Measurements from ENCODE around the gene ASNS. TPM values are rescaled to one million over a fixed set of nuclear protein-coding genes. Genes with fewer than 3 reads are reported as not detected.

The ASNS gene

DNA sequence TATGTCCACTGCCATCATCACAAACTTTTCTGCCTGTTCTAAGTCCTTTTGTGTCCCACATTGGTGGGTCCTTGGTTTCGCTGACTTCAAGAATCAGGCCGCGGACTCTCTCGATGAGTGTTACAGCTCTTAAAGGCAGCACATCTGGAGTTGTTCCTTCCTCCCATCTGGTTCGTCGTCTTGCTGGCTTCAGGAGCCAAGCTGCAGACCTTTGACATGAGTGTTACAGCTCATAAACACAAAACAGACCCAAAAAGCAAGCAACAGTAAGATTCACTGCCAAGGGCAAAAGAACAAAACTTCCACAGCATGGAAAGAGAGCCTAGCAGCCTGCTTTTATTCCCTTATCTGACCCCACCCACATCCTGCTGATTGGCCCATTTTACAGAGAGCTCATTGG, 30.2 kb downstream of the ASNS start:
- Histone ChIP-seq H3K4me3 (ENCODE audit: low read length) (no peak overlapping the region), H3K4me1 (ENCODE audit: control insufficient read depth, insufficient read depth, low read length) (no peaks in the 10 kb centered on the region), H3K9ac (ENCODE audit: low read depth, low read length) (no peak overlapping the region), H3K27me3 (ENCODE audit: control insufficient read depth, insufficient read depth, low read length) (peaks cover 19% of the 10 kb centered on the region), H3K4me2 (ENCODE audit: low read length) (no peak overlapping the region), H3K36me3 (ENCODE audit: insufficient read depth, low read length) (no peaks in the 10 kb centered on the region), H3K9me3 (replicated peaks; ENCODE audit: low read length) (no peaks in the 10 kb centered on the region)

DNA sequence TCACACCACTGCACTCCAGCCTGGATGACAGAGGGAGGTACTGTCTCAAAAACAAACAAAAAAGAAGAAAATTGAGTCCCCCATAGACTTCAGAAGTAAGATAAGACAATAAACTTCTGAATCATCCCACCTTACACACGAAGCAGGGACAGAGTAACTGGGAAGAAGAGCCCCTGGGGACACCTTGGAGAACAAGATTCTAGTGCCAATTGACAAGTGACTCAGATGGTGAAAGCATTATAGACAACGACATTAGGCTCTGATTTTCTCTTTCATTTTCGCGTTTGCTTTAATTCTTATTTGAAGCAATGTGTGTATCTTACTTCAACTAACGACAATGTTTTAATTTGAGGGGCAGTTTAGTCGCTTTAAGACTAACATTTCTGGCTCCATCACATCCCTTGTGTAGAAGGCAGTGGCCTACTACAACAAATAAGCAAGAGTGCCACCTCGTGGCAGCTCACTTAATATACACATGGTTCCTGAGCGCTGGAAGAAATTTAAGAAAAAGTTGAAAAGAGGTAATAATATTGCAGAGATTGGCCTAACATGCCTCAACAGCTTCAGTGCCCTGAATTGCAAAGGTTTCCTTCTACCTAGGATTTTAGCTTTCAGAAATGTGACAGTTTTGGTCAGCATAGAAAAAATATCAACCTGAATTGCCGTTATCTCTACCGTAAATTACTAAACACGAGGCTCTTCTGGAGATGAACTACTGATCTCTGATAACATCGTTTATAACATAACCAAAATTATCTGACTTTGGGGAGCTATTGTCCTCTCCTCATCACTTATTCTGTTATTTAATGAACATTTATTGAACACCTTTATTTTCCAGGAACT, 36.7 kb downstream of the ASNS start:
- Histone ChIP-seq H3K27me3 (ENCODE audit: control insufficient read depth, insufficient read depth, low read length) (peaks cover 26% of the 10 kb centered on the region), H3K4me3 (ENCODE audit: low read length) (no peak overlapping the region), H3K4me1 (ENCODE audit: control insufficient read depth, insufficient read depth, low read length) (no peaks in the 10 kb centered on the region), H3K4me2 (ENCODE audit: low read length) (no peak overlapping the region), H3K36me3 (ENCODE audit: insufficient read depth, low read length) (no peaks in the 10 kb centered on the region), H3K9me3 (replicated peaks; ENCODE audit: low read length) (no peaks in the 10 kb centered on the region), H3K9ac (ENCODE audit: low read depth, low read length) (no peak overlapping the region)

DNA sequence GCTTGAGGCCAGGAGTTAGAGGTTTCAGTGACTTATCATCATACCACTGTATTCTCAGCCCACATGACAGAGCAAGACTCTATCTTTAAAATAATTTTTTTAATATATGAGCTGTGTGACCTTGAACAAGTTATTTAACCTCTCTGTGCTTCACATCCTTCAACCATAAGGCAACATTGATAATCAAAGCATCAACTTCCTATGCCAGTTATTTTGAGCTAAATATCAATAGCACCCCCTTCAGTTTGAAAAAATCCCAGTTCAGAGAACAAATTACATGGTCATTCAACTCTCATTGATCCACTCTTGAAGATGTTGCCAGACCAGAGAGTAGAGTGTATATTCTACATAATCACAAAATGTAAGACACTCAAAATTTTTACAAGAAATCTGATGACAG, 53.0 kb downstream of the ASNS start:
- Histone ChIP-seq H3K4me1 (ENCODE audit: control insufficient read depth, insufficient read depth, low read length) (no peaks in the 10 kb centered on the region), H3K9ac (ENCODE audit: low read depth, low read length) (no peak overlapping the region), H3K4me3 (ENCODE audit: low read length) (no peak overlapping the region), H3K27me3 (ENCODE audit: control insufficient read depth, insufficient read depth, low read length) (no peaks in the 10 kb centered on the region), H3K9me3 (replicated peaks; ENCODE audit: low read length) (no peaks in the 10 kb centered on the region), H3K4me2 (ENCODE audit: low read length) (no peak overlapping the region), H3K36me3 (ENCODE audit: insufficient read depth, low read length) (no peaks in the 10 kb centered on the region)

DNA sequence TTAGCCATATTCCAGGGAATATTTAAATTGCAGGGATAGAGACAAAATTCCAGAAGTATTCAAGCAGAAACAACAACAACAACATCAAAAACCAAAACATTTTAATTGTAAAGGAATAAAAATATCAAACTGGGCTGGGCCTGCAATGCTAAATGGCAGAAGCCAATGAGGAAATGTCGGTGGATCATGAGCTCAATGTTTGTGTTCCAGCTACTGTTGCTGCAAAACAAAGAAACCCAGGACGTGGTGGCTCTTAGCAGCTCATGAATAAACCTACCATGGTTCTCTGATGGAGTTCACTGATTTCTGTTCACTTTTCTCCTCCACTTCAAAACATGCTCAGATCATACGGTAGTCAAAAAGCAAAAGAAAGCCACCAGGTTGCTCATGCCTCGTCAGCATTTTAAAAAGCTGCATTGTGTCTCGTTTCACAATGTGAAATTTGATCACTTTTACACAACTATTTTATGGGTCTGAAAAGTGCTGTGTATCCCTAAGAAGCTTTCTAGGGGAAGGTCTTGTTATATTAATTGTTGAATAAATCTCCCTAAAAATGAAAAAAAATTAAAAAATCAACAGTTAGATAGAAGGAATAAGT, 54.0 kb downstream of the ASNS start:
- Histone ChIP-seq H3K27me3 (ENCODE audit: control insufficient read depth, insufficient read depth, low read length) (no peaks in the 10 kb centered on the region), H3K9ac (ENCODE audit: low read depth, low read length) (no peak overlapping the region), H3K36me3 (ENCODE audit: insufficient read depth, low read length) (no peaks in the 10 kb centered on the region), H3K4me3 (ENCODE audit: low read length) (no peak overlapping the region), H3K4me2 (ENCODE audit: low read length) (no peak overlapping the region), H3K9me3 (replicated peaks; ENCODE audit: low read length) (no peaks in the 10 kb centered on the region), H3K4me1 (ENCODE audit: control insufficient read depth, insufficient read depth, low read length) (no peaks in the 10 kb centered on the region)

Small RNA genes lying within 50 kb of the gene (small RNA-seq; reads per million reads assigned to genes)
- not detected for gene AC005326.1
- gene AC079781.2: not detected
- gene SNRPCP9: not detected
